GM19468 (cell line): ENCODE measurements around the gene GNAO1.

Source experiments
- ATAC-seq: cut with Tn5 transposase; IDR thresholded peaks from one replicate; pipeline ENCODE4 v1.9.1; 2021; ENCODE audit warnings: mild to moderate bottlenecking, moderate library complexity, moderate number of reproducible peaks; ENCODE audit not compliant: unreplicated experiment; ENCODE audit errors: extremely low read depth

GNAO1 gene

GRCh38 chr16:56325956-56326355, 134.7 kb downstream of the GNAO1 start:
- no peak for ATAC-seq

GRCh38 chr16:56327071-56327928, 136.0 kb downstream of the GNAO1 start:
- ATAC-seq: no peak

- ATAC-seq: no peak
Measured at GRCh38 chr16:56327929-56328258, 136.6 kb downstream of the GNAO1 start.

GRCh38 chr16:56328276-56329022, 137.2 kb downstream of the GNAO1 start:
- no peak for ATAC-seq

GRCh38 chr16:56329887-56330286, 138.6 kb downstream of the GNAO1 start:
- no peak for ATAC-seq

GRCh38 chr16:56330476-56330875, 139.2 kb downstream of the GNAO1 start:
- no peak for ATAC-seq

GRCh38 chr16:56331399-56331798, 140.1 kb downstream of the GNAO1 start:
- no peak for ATAC-seq

- ATAC-seq: no peak
Measured at GRCh38 chr16:56331915-56332314, 140.6 kb downstream of the GNAO1 start.

GRCh38 chr16:56332464-56333079, 141.3 kb downstream of the GNAO1 start:
- no peak for ATAC-seq

GRCh38 chr16:56334761-56335160, 143.5 kb downstream of the GNAO1 start:
- ATAC-seq: no peak

GRCh38 chr16:56336071-56336688, 144.9 kb downstream of the GNAO1 start:
- ATAC-seq: no peak

- ATAC-seq: no peak
Measured at GRCh38 chr16:56336711-56337110, 145.4 kb downstream of the GNAO1 start.

GRCh38 chr16:56337131-56337857, 146.0 kb downstream of the GNAO1 start:
- ATAC-seq: no peak

GRCh38 chr16:56337858-56338325, 146.6 kb downstream of the GNAO1 start:
- ATAC-seq: no peak

- ATAC-seq: no peak
Measured at GRCh38 chr16:56338566-56339318, 147.5 kb downstream of the GNAO1 start.

GRCh38 chr16:56339431-56340195, 148.3 kb downstream of the GNAO1 start:
- no peak for ATAC-seq

GRCh38 chr16:56340416-56340815, 149.1 kb downstream of the GNAO1 start:
- no peak for ATAC-seq

- ATAC-seq: no peak
Measured at GRCh38 chr16:56340864-56341365, 149.6 kb downstream of the GNAO1 start.
